Skeletal muscle satellite cell (primary cell): ENCODE measurements around the gene DNAJB2.

Source experiments
- H3K27me3 ChIP-seq: 2 replicates; pipeline ENCODE4 v1.7.0; 2013; ENCODE audit warnings: low read length; ENCODE audit not compliant: control insufficient read depth, insufficient read depth
- H3K36me3 ChIP-seq: 2 replicates; pipeline ENCODE4 v1.7.0; 2013; ENCODE audit warnings: mild to moderate bottlenecking, control low read depth, low read length; ENCODE audit not compliant: insufficient read depth
- H3K4me1 ChIP-seq: 2 replicates; pipeline ENCODE4 v1.7.0; 2013; ENCODE audit warnings: low read length; ENCODE audit not compliant: control insufficient read depth, insufficient read depth
- H3K4me2 ChIP-seq: 2 replicates; pipeline ENCODE4 v1.7.0; 2013; ENCODE audit warnings: mild to moderate bottlenecking, low read length
- H3K4me3 ChIP-seq: 2 replicates; pipeline ENCODE4 v1.7.0; 2013; ENCODE audit warnings: low read length
- H3K9ac ChIP-seq: 2 replicates; pipeline ENCODE4 v1.7.0; 2013; ENCODE audit warnings: mild to moderate bottlenecking, low read depth, low read length, moderate library complexity
- H3K9me3 ChIP-seq: replicated peaks from 2 replicates; pipeline ENCODE4 v1.7.0; 2013; ENCODE audit warnings: mild to moderate bottlenecking, control low read depth, low read length

The DNAJB2 gene

GRCh38 chr2:219261024-219261855 is 17.9 kb upstream of the DNAJB2 start:
- no peaks in the 10 kb centered on the region for H3K4me1 ChIP-seq
- no peak overlapping the region for H3K4me3 ChIP-seq
- peaks cover 40% of the 10 kb centered on the region for H3K27me3 ChIP-seq
- H3K9ac ChIP-seq, result no peak overlapping the region
- no peak overlapping the region for H3K4me2 ChIP-seq
- H3K36me3 ChIP-seq, result no peaks in the 10 kb centered on the region
- no peaks in the 10 kb centered on the region for H3K9me3 ChIP-seq

- H3K4me3 ChIP-seq, result no peak overlapping the region
- H3K4me2 ChIP-seq, result no peak overlapping the region
- H3K9me3 ChIP-seq, result no peaks in the 10 kb centered on the region
- peaks cover 41% of the 10 kb centered on the region for H3K27me3 ChIP-seq
- no peaks in the 10 kb centered on the region for H3K4me1 ChIP-seq
- H3K9ac ChIP-seq, result no peak overlapping the region
- no peaks in the 10 kb centered on the region for H3K36me3 ChIP-seq
Observed at GRCh38 chr2:219266232-219266631, 12.9 kb upstream of the DNAJB2 start.

GRCh38 chr2:219266886-219267285 is 12.3 kb upstream of the DNAJB2 start:
- Histone ChIP-seq H3K27me3 (peaks cover 34% of the 10 kb centered on the region), H3K9ac (no peak overlapping the region), H3K4me3 (no peak overlapping the region), H3K4me2 (no peak overlapping the region), H3K36me3 (no peaks in the 10 kb centered on the region), H3K9me3 (no peaks in the 10 kb centered on the region), H3K4me1 (no peaks in the 10 kb centered on the region)

- no peaks in the 10 kb centered on the region for H3K4me1 ChIP-seq
- H3K36me3 ChIP-seq, result no peaks in the 10 kb centered on the region
- no peaks in the 10 kb centered on the region for H3K9me3 ChIP-seq
- H3K27me3 ChIP-seq, result peaks cover 31% of the 10 kb centered on the region
- no peak overlapping the region for H3K4me3 ChIP-seq
- H3K9ac ChIP-seq, result no peak overlapping the region
- H3K4me2 ChIP-seq, result no peak overlapping the region
Observed at GRCh38 chr2:219268294-219268693, 10.9 kb upstream of the DNAJB2 start.

- H3K9ac ChIP-seq, result no peak overlapping the region
- peaks cover 23% of the 10 kb centered on the region for H3K27me3 ChIP-seq
- H3K4me3 ChIP-seq, result no peak overlapping the region
- H3K36me3 ChIP-seq, result no peaks in the 10 kb centered on the region
- H3K4me1 ChIP-seq, result peaks cover 11% of the 10 kb centered on the region
- no peaks in the 10 kb centered on the region for H3K9me3 ChIP-seq
- no peak overlapping the region for H3K4me2 ChIP-seq
Observed at GRCh38 chr2:219269362-219270054, 9.7 kb upstream of the DNAJB2 start.

GRCh38 chr2:219270055-219270372 is 9.2 kb upstream of the DNAJB2 start:
- H3K9me3 ChIP-seq, result no peaks in the 10 kb centered on the region
- H3K9ac ChIP-seq, result no peak overlapping the region
- no peaks in the 10 kb centered on the region for H3K36me3 ChIP-seq
- peaks cover 21% of the 10 kb centered on the region for H3K27me3 ChIP-seq
- H3K4me2 ChIP-seq, result no peak overlapping the region
- H3K4me3 ChIP-seq, result no peak overlapping the region
- peaks cover 16% of the 10 kb centered on the region for H3K4me1 ChIP-seq

GRCh38 chr2:219271021-219271420 is 8.1 kb upstream of the DNAJB2 start:
- peaks cover 21% of the 10 kb centered on the region for H3K27me3 ChIP-seq
- H3K4me2 ChIP-seq, result no peak overlapping the region
- no peaks in the 10 kb centered on the region for H3K9me3 ChIP-seq
- no peaks in the 10 kb centered on the region for H3K36me3 ChIP-seq
- H3K9ac ChIP-seq, result no peak overlapping the region
- H3K4me3 ChIP-seq, result no peak overlapping the region
- peaks cover 17% of the 10 kb centered on the region for H3K4me1 ChIP-seq

- Histone ChIP-seq H3K36me3 (no peaks in the 10 kb centered on the region), H3K27me3 (peaks cover 15% of the 10 kb centered on the region), H3K4me2 (no peak overlapping the region), H3K4me3 (no peak overlapping the region), H3K9me3 (no peaks in the 10 kb centered on the region), H3K4me1 (peaks cover 17% of the 10 kb centered on the region), H3K9ac (no peak overlapping the region)
Observed at GRCh38 chr2:219272356-219272755, 6.8 kb upstream of the DNAJB2 start.

- Histone ChIP-seq H3K27me3 (peaks cover 15% of the 10 kb centered on the region), H3K4me2 (no peak overlapping the region), H3K9me3 (no peaks in the 10 kb centered on the region), H3K4me3 (no peak overlapping the region), H3K4me1 (peaks cover 20% of the 10 kb centered on the region), H3K9ac (no peak overlapping the region), H3K36me3 (no peaks in the 10 kb centered on the region)
Observed at GRCh38 chr2:219272995-219273394, 6.2 kb upstream of the DNAJB2 start.

GRCh38 chr2:219273937-219274336 is 5.2 kb upstream of the DNAJB2 start:
- peaks cover 29% of the 10 kb centered on the region for H3K4me1 ChIP-seq
- H3K4me2 ChIP-seq, result peak overlapping the region; percentile 58
- no peaks in the 10 kb centered on the region for H3K36me3 ChIP-seq
- H3K4me3 ChIP-seq, result peak overlapping the region; percentile 18
- peaks cover 14% of the 10 kb centered on the region for H3K27me3 ChIP-seq
- no peaks in the 10 kb centered on the region for H3K9me3 ChIP-seq
- H3K9ac ChIP-seq, result peak overlapping the region; percentile 25

GRCh38 chr2:219274361-219274921 is 4.7 kb upstream of the DNAJB2 start:
- Histone ChIP-seq H3K9me3 (no peaks in the 10 kb centered on the region), H3K27me3 (peaks cover 9% of the 10 kb centered on the region), H3K4me1 (peaks cover 30% of the 10 kb centered on the region), H3K4me2 (peak overlapping the region; percentile 58), H3K4me3 (peak overlapping the region; percentile 18), H3K36me3 (no peaks in the 10 kb centered on the region), H3K9ac (peak overlapping the region; percentile 25)
